Lung (tissue), 12 donors: ENCODE measurements around the gene TEX29. TPM values are rescaled to one million over a fixed set of nuclear protein-coding genes. Genes with fewer than 3 reads are reported as not detected.

ENCODE experiments used
- ATAC-seq: fragments of 200-7000 bp; cut with Tn5 transposase; one replicate; pipeline ENCODE4 v1.9.1; 2020; ENCODE audit warnings: moderate number of reproducible peaks; ENCODE audit not compliant: insufficient read depth, low FRiP score
- DNase-seq, 3 donors: peaks; one replicate each; pipeline ENCODE4 v3.0.0-alpha.2; 2013 to 2017
- H3K27ac ChIP-seq, 2 donors: one replicate each; pipeline ENCODE4 v1.5.1; 2013; ENCODE audit warnings: mild to moderate bottlenecking in 2 of 2, moderate library complexity in 2 of 2, control low read depth in 1 of 2, inconsistent platforms in 1 of 2, low read depth in 1 of 2, low read length in 1 of 2
- H3K27me3 ChIP-seq, 3 donors: one replicate each; pipeline ENCODE4 v1.5.1; 2013; ENCODE audit warnings: low read length in 2 of 3; ENCODE audit not compliant: control insufficient read depth in 3 of 3, insufficient read depth in 3 of 3
- H3K36me3 ChIP-seq, 4 donors: one replicate each; pipeline ENCODE4 v1.5.1; 2013; ENCODE audit warnings: low read length in 4 of 4, mild to moderate bottlenecking in 1 of 4, moderate library complexity in 1 of 4; ENCODE audit not compliant: control insufficient read depth in 4 of 4, insufficient read depth in 4 of 4
- H3K4me1 ChIP-seq, 5 donors: one replicate each; pipeline ENCODE4 v1.5.1; 2013; ENCODE audit warnings: low read length in 5 of 5, mild to moderate bottlenecking in 2 of 5, moderate library complexity in 1 of 5; ENCODE audit not compliant: control insufficient read depth in 5 of 5, insufficient read depth in 5 of 5
- H3K4me3 ChIP-seq: one replicate; pipeline ENCODE4 v1.5.1; 2013; ENCODE audit warnings: mild to moderate bottlenecking, control low read depth, moderate library complexity
- H3K9ac ChIP-seq, 2 donors: one replicate each; pipeline ENCODE4 v1.5.1; 2013; ENCODE audit warnings: low read length in 2 of 2, control low read depth in 1 of 2; ENCODE audit not compliant: insufficient read depth in 1 of 2
- H3K9me3 ChIP-seq, 4 donors: one replicate each; pipeline ENCODE4 v1.5.1; 2013; ENCODE audit warnings: low read length in 3 of 4, mild to moderate bottlenecking in 1 of 4, moderate library complexity in 1 of 4; ENCODE audit not compliant: control insufficient read depth in 4 of 4, insufficient read depth in 3 of 4
- CTCF ChIP-seq: IDR thresholded peaks from 2 replicates; pipeline ENCODE4 v1.5.1; 2012; ENCODE audit warnings: mild to moderate bottlenecking; ENCODE audit errors: control extremely low read depth, extremely low read depth
- WGBS, 2 donors: extraction: QIAGEN DNeasy Blood & Tissue Kit; methylation state at CpG; one replicate each; pipeline ENCODE4 v1.1.7; 2013; 5-methylcytosine and 5-hydroxymethylcytosine counted together
- polyA plus RNA-seq, 2 donors: library from polyadenylated mRNA; stranded (reverse); fragments of 200-250 nt; gene quantifications; one replicate each; pipeline ENCODE4 v1.2.1, GENCODE V29; 2013
- total RNA-seq, 2 donors: library from RNA; depleted of rRNA in 1 of 2; stranded (reverse); fragments of >200 nt in 1 of 2; gene quantifications; one replicate each; pipeline ENCODE4 v1.2.1, GENCODE V29; 2014 to 2021
- donor health status: control.
- donor health status: control.
- donor health status: Bipolar disorder and iron deficiency.
- donor health status: healthy.
- donor health status: DM: yes; HTN: yes; CAD: no.

Gene TEX29
- total and polyA plus RNA-seq, 4 donors = 0.19 to 0.79 (median 0.25) TPM; not detected in 1

GRCh38 chr13:111371720-111372119 lies 51.3 kb downstream of the TEX29 start:
- WGBS, 2 donors = 75 to 86% methylated on average over 7 of the region's 7 CpGs
- ATAC-seq = no peak
- Histone ChIP-seq H3K4me1 (peaks cover 0 to 14% (median 6%) of the 10 kb centered on the region in 5 donors), H3K27me3 (no peaks in the 10 kb centered on the region), H3K9ac (no peak overlapping the region), H3K4me3 (no peak overlapping the region), H3K9me3 (no peaks in the 10 kb centered on the region), H3K27ac (no peak overlapping the region), H3K36me3 (no peaks in the 10 kb centered on the region)
- no peak for TF ChIP-seq CTCF
- DNase-seq = no peak

- Histone ChIP-seq H3K36me3 (no peaks in the 10 kb centered on the region), H3K27ac (no peak overlapping the region), H3K4me3 (no peak overlapping the region), H3K4me1 (peaks cover 0 to 14% (median 6%) of the 10 kb centered on the region in 5 donors), H3K9ac (no peak overlapping the region), H3K27me3 (no peaks in the 10 kb centered on the region), H3K9me3 (no peaks in the 10 kb centered on the region)
- no peak for DNase-seq
- no peak for TF ChIP-seq CTCF
- ATAC-seq = no peak
- 78 to 80% methylated on average over 23 of the region's 23 CpGs for WGBS, 2 donors
These were observed 52.4 kb downstream of the TEX29 start for GRCh38 chr13:111372651-111373425.

DNA sequence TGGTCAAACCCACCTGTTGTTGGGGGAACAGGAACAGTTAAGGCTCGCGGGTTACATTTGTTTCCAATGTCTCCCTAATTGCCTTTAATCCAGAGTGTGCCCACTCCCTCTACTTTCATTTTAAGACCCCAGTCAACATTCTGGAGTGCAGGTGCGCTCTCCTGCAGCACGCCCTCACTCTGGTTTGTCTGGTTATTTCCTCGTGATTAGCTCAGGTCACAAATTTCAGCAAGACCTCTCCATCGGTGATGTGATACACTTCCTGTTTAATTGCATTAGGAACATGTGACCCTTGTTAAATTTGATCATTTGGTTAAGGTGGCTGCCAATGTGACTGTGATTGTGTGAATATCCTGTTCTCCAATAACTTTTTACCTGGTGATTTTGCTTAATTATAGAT lies 53.0 kb downstream of the TEX29 start:
- no peak for TF ChIP-seq CTCF
- no peaks in the 10 kb centered on the region for H3K27me3 ChIP-seq
- no peak overlapping the region for H3K27ac ChIP-seq
- H3K4me3 ChIP-seq = no peak overlapping the region
- DNase-seq (no peak), ATAC-seq (no peak)
- H3K9me3 ChIP-seq = no peaks in the 10 kb centered on the region
- WGBS, 2 donors = 82 to 89% methylated on average over 6 of the region's 6 CpGs
- H3K36me3 ChIP-seq = no peaks in the 10 kb centered on the region
- H3K4me1 ChIP-seq = peaks cover 0 to 14% (median 6%) of the 10 kb centered on the region in 5 donors
- H3K9ac ChIP-seq = no peak overlapping the region

DNA sequence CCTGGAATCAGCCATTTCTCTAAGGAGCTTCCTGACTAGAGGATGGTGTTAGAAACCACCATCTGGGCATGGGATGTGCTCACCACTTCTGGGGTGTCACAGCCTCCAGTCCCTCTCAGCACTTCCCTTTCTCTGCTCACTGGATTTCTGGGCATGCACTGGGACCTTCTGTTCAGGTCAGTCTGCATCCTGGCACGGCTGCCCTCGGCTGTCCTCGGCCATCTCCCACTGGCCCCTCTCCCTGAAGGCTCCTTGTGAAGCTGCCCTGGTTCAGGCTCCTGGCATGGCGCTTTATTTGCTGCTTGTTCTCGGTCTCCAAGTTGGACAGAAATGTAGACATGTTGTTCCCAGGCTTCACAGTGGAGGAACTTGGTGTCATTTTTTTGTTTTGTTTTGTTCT lies 60.0 kb downstream of the TEX29 start:
- ATAC-seq = no peak

More for the DNA sequence above, 60.0 kb downstream of the TEX29 start:
- Histone ChIP-seq H3K36me3 (no peaks in the 10 kb centered on the region), H3K27me3 (peaks cover 0 to 4% (median 0%) of the 10 kb centered on the region in 3 donors), H3K4me1 (no peaks in the 10 kb centered on the region), H3K9me3 (peaks cover 0 to 9% (median 0%) of the 10 kb centered on the region in 4 donors), H3K9ac (no peak overlapping the region), H3K27ac (no peak overlapping the region), H3K4me3 (no peak overlapping the region)
- DNase-seq = no peak
- WGBS, 2 donors = 93 to 99% methylated on average over 5 of the region's 5 CpGs
- no peak for TF ChIP-seq CTCF
